K562 (cell line): Measurements from ENCODE around the gene FASTK. TPM values are rescaled to one million over a fixed set of nuclear protein-coding genes. Genes with fewer than 3 reads are reported as not detected.

Experiments
- ARID1B ChIP-seq: fragments of 450-650 bp; IDR thresholded peaks from 2 replicates; pipeline ENCODE4 v1.6.1; 2016; ENCODE audit warnings: antibody characterized with exemption, mild to moderate bottlenecking, inconsistent platforms
- CLOCK ChIP-seq: fragments of 250-450 bp; sonication (Bioruptor Pico); IDR thresholded peaks from 2 replicates; pipeline ENCODE4 v1.4.0; 2020; ENCODE audit warnings: mild to moderate bottlenecking, moderate library complexity, borderline replicate concordance
- CREM ChIP-seq: IDR thresholded peaks from 2 replicates; pipeline ENCODE4 v1.6.1; 2014; ENCODE audit warnings: antibody characterized with exemption, low read depth
- CXXC5 ChIP-seq: fragments of 250-450 bp; sonication (Bioruptor Pico); IDR thresholded peaks from 2 replicates; pipeline ENCODE4 v1.8.0; 2022; ENCODE audit warnings: inconsistent platforms, mild to moderate bottlenecking, moderate library complexity
- ELF1 ChIP-seq: fragments of 200-800 bp; sonication (Bioruptor generic); IDR thresholded peaks from 2 replicates; pipeline ENCODE4 v1.6.1; 2016; ENCODE audit warnings: missing genetic modification characterization, missing compliant biosample characterization
- ELK3 ChIP-seq: fragments of 450-650 bp; formaldehyde crosslinking; IDR thresholded peaks from 2 replicates; pipeline ENCODE4 v1.4.0; 2020; ENCODE audit warnings: mild to moderate bottlenecking
- ETV5 ChIP-seq: sonication (generic); formaldehyde crosslinking; IDR thresholded peaks from 2 replicates; pipeline ENCODE4 v1.4.0; 2020; ENCODE audit warnings: low read depth, mild to moderate bottlenecking, missing genetic modification reagents
- HEY1 ChIP-seq: fragments of 250-450 bp; sonication (Bioruptor Pico); IDR thresholded peaks from 2 replicates; pipeline ENCODE4 v1.5.0; 2020; ENCODE audit warnings: mild to moderate bottlenecking, moderate library complexity, borderline replicate concordance
- HNRNPL ChIP-seq: fragments of 200-400 bp; formaldehyde crosslinking; IDR thresholded peaks from 2 replicates; pipeline ENCODE4 v1.6.1; 2017; ENCODE audit warnings: low read depth, mild to moderate bottlenecking, low read length
- KAT2B ChIP-seq: IDR thresholded peaks from one replicate; pipeline ENCODE4 v1.6.1; 2012; ENCODE audit warnings: low read depth, mild to moderate bottlenecking, control low read depth, inconsistent platforms, low read length, moderate library complexity
- LEF1 ChIP-seq: fragments of 450-650 bp; IDR thresholded peaks from 2 replicates; pipeline ENCODE4 v1.6.1; 2016; ENCODE audit warnings: mild to moderate bottlenecking
- MEF2D ChIP-seq: conservative IDR thresholded peaks from 2 replicates; pipeline ENCODE4 v1.6.1; 2016; ENCODE audit warnings: low read depth, missing genetic modification characterization, missing compliant biosample characterization
- MTF1 ChIP-seq: fragments of 250-450 bp; sonication (Bioruptor Pico); IDR thresholded peaks from 2 replicates; pipeline ENCODE4 v1.9.0; 2021; ENCODE audit warnings: moderate library complexity, mild to moderate bottlenecking, inconsistent platforms, borderline replicate concordance
- NR0B1 ChIP-seq: fragments of 450-650 bp; IDR thresholded peaks from one replicate; pipeline ENCODE4 v1.6.1; 2018; ENCODE audit warnings: mild to moderate bottlenecking, moderate library complexity; ENCODE audit not compliant: partially characterized antibody
- PHF8 ChIP-seq: fragments of 200-600 bp; sonication (generic); IDR thresholded peaks from 2 replicates; pipeline ENCODE4 v1.6.1; 2012; ENCODE audit warnings: mixed run types, mild to moderate bottlenecking, inconsistent platforms, low read length, moderate library complexity, borderline replicate concordance
- POLR2G ChIP-seq: fragments of 200-400 bp; formaldehyde crosslinking; IDR thresholded peaks from 2 replicates; pipeline ENCODE4 v1.6.1; 2017; ENCODE audit warnings: low read depth, mild to moderate bottlenecking, antibody characterized with exemption, low read length, moderate library complexity
- SRF ChIP-seq, 2 experiments: fragments of 250-450, 450-650 bp in 1 of 2; sonication (Bioruptor Pico) in 1 of 2; sonication (generic) in 1 of 2; formaldehyde crosslinking; IDR thresholded peaks; 2 replicates each; pipeline versions ENCODE4 v1.5.0 to v1.5.1; 2020 to 2022; ENCODE audit warnings: mild to moderate bottlenecking in 1 of 2, missing genetic modification reagents in 1 of 2
- TAF15 ChIP-seq: fragments of 200-400 bp; formaldehyde crosslinking; IDR thresholded peaks from 2 replicates; pipeline ENCODE4 v1.6.1; 2017; ENCODE audit warnings: mild to moderate bottlenecking, low read depth, low read length, moderate library complexity
- TCF7 ChIP-seq: sonication (generic); IDR thresholded peaks from 2 replicates; pipeline ENCODE4 v1.6.1; 2016; ENCODE audit warnings: antibody characterized with exemption, borderline replicate concordance
- ZNF133 ChIP-seq: fragments of 250-450 bp; sonication (Bioruptor Pico); IDR thresholded peaks from 2 replicates; pipeline ENCODE4 v1.4.0; 2020; ENCODE audit warnings: mild to moderate bottlenecking
- ZNF140 ChIP-seq: fragments of 250-450 bp; sonication (Bioruptor Pico); IDR thresholded peaks from 2 replicates; pipeline ENCODE4 v1.8.0; 2021; ENCODE audit warnings: moderate library complexity, mild to moderate bottlenecking, inconsistent platforms
- ZNF699 ChIP-seq: fragments of 250-450 bp; sonication (Bioruptor Pico); IDR thresholded peaks from 2 replicates; pipeline ENCODE4 v1.8.0; 2021; ENCODE audit warnings: mild to moderate bottlenecking, moderate library complexity; ENCODE audit not compliant: insufficient replicate concordance
- polyA plus RNA-seq, 8 experiments: library from polyadenylated mRNA; depleted of rRNA in 4 of 8; stranded (reverse) in 5 of 8; unstranded in 3 of 8; fragments of >200 nt; fragmentation: Nextera tagmentation in 2 of 8; fragmentation: Illumina TruSeq in 1 of 8; extraction: Ambion mirVana in 2 of 8; extraction: Trizol in 1 of 8; gene quantifications; 2 replicates each; pipeline versions ENCODE4 v1.2.1 to v1.2.3, GENCODE V29; 2011 to 2014; ENCODE audit warnings: inconsistent platforms in 1 of 8, missing spikeins in 1 of 8
- total RNA-seq, 7 experiments: library from RNA; depleted of rRNA in 6 of 7; stranded (reverse); fragments of >200 nt in 6 of 7; fragmentation: Illumina TruSeq in 2 of 7; extraction: Trizol in 2 of 7; gene quantifications; 2 replicates each; pipeline versions ENCODE4 v1.2.1 to v1.2.3, GENCODE V29; 2011 to 2021; ENCODE audit warnings: low replicate concordance in 1 of 7

Gene FASTK
- total and polyA plus RNA-seq, 9 of the 15 experiments (the other 6 are each of a cell fraction or from before 2014, with no cell fraction given), result 0.51 to 150 (median 48.2) TPM

DNA sequence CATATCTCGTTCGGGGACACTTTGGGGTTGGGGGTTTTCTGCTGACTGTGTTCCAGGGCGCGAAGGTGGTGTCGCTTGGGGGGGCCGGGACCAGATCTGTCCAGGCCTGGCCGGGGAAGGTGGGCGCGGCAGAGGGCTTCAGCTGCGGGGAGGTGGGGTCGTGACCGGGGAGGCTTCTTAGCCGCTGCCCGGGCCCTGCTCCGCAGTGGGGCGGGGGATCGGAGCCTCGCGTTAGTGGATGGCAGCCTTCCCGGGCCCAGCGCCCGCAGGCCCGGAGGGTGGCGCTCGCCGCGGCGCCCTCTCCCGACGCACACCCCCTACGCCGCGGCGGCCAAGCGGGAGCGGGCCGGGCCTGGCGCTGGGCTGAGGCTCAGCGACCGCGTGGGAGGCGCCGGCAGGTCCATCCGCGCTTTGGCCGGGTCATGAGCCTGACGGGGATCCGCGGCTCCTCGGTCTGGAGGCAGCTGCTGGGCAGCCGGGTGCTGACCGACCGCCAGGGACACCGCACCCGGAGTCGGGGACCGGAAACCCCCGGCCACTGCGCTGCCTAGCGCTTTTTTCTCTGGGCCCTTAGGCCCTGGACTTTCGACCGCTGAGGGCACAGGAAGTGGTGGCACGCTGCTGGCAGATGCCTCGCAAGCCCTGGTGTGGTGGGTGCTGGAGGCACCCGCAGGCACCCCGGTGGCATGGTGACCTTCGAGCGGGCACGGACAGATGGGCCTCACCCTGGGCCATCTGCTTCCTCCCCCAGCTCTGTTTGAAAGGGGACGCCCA is 6.8 kb upstream of the FASTK start (continued):
- TF ChIP-seq CLOCK (CRISPR knock-in tag) (no peak), NR0B1 (no peak), ZNF699 (CRISPR knock-in tag) (no peak), ELF1 (tag) (no peak), ELK3 (CRISPR knock-in tag) (no peak), MTF1 (no peak), CREM (peak; percentile 77), TAF15 (no peak), HEY1 (no peak), ETV5 (CRISPR knock-in tag) (no peak), MEF2D (no peak), LEF1 (no peak), KAT2B (no peak), ZNF133 (no peak), TCF7 (no peak), HNRNPL (peak; percentile 95), SRF (CRISPR knock-in tag; IDR thresholded peaks at IDR 0.05) (no peak), CXXC5 (CRISPR knock-in tag) (peak; percentile 87), POLR2G (peak; percentile 82), ZNF140 (CRISPR knock-in tag) (no peak), PHF8 (peak; percentile 42; the same call in 1 of the 2 replicates), ARID1B (no peak)
